Keratinocyte (primary cell): ENCODE data around the gene RRP8.

ENCODE experiments used
- EZH2 ChIP-seq: IDR thresholded peaks from one replicate; pipeline ENCODE4 v1.6.1; 2012; ENCODE audit warnings: inconsistent platforms, mild to moderate bottlenecking, low read length, moderate library complexity
- TF ChIP-seq, protein P1 (sequence below), 3 experiments: IDR thresholded peaks in 1 of 3; conservative IDR thresholded peaks in 1 of 3; optimal IDR thresholded peaks in 1 of 3; 2 replicates in 2 of 3; 3 replicates in 1 of 3; pipeline versions ENCODE3 to v1.5.1; 2011; ENCODE audit warnings: low read length in 3 of 3, mild to moderate bottlenecking in 3 of 3, moderate library complexity in 2 of 3, control low read depth in 1 of 3, inconsistent platforms in 1 of 3; ENCODE audit not compliant: insufficient read depth in 2 of 3; ENCODE audit errors: extremely low read depth in 1 of 3

DNA sequence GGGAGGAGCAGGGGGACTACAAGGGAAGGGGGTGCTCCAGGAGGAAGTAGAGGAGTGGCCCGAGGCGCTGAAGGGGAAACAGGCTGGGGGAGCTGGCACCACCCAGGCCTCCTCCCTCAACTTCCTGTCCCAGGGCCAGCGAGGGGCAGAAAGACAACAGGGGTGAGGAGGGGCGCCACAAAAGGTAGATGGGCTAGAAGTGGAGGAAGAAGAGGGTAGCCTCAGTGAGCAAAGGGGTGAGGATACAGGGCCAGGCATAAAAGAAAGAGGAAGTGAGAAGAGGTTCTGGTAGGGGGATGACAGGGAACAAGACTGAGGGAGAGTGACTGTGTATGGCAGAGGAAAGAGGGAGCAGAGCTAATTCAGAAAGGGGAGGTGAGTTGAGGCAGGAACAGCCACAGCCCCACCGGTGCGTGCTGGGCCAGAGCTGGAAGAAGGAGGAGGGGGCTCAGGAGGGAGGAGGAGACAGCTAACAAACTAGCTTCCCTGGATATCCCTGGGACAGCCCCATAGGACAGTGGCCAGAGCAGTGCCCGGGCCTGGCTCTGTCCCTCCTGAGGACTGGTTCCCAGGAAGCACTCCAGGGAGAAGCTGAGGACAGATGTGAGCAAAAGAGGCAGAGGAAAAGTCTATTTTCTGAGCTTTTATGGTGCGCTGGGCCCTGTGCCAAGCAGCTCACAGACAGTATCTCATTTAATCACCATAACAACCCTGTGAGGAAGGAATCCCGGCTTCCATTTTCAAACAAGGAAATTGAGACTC, 43.7 kb upstream of the RRP8 start:
- TF ChIP-seq, protein P1, sequence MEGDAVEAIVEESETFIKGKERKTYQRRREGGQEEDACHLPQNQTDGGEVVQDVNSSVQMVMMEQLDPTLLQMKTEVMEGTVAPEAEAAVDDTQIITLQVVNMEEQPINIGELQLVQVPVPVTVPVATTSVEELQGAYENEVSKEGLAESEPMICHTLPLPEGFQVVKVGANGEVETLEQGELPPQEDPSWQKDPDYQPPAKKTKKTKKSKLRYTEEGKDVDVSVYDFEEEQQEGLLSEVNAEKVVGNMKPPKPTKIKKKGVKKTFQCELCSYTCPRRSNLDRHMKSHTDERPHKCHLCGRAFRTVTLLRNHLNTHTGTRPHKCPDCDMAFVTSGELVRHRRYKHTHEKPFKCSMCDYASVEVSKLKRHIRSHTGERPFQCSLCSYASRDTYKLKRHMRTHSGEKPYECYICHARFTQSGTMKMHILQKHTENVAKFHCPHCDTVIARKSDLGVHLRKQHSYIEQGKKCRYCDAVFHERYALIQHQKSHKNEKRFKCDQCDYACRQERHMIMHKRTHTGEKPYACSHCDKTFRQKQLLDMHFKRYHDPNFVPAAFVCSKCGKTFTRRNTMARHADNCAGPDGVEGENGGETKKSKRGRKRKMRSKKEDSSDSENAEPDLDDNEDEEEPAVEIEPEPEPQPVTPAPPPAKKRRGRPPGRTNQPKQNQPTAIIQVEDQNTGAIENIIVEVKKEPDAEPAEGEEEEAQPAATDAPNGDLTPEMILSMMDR (optimal IDR thresholded peaks at IDR 0.05 in 1 of 3, IDR thresholded peaks at IDR 0.05 in 1 of 3, conservative IDR thresholded peaks at IDR 0.05 in 1 of 3; ENCODE audit: extremely low read depth in 1 of 3, insufficient read depth in 2 of 3, low read length in 3 of 3), result no peak
- TF ChIP-seq EZH2, result no peak
